GM19023 (cell line): ENCODE results near the gene CASTOR2.
"Not testable (repeated sequence)": the region's sequence is repeated elsewhere in the genome, so short reads cannot be mapped to it uniquely, and the experiment has no call there.

Experiments
- ATAC-seq: cut with Tn5 transposase; IDR thresholded peaks from one replicate; pipeline ENCODE4 v1.9.1; 2021; ENCODE audit warnings: mild to moderate bottlenecking, moderate library complexity; ENCODE audit not compliant: unreplicated experiment

Gene CASTOR2

DNA sequence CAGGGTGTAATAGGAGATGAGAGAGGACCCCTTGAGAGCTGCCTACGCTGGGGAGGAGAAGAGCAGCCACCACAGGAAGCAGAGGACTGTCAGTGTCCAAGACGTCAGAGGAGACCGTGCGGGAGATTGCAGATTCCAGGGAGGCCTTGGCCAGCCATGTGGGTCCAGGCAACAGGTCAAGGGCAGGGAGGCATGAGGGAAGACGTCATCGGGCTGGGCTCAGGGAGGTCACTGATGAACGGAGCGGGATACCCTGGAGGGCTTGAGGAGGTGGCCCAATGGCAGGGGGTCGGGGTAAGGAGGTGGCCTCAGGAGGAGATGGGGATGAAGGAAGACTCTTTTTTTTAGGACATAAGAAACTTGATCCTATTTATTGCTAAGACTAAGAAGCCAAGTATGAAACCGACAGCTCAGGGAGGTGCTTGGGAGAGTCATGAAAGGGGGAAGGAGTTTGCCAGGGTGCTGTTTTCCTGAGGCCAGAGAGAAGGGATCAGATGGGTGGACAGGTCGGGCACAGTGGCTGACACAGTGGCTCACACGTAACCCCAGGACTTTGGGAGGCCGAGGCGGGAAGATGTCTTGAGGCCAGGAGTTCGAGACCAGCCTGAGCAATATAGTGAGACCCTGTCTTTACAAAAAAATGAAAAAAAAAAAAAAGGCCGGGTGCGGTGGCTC, 30.5 kb downstream of the CASTOR2 start:
- not testable (repeated sequence) for ATAC-seq

GRCh38 chr7:74996361-74996760, 31.9 kb downstream of the CASTOR2 start:
- ATAC-seq, result not testable (repeated sequence)

- ATAC-seq, result not testable (repeated sequence)
Measured at GRCh38 chr7:74997811-74998210, 33.3 kb downstream of the CASTOR2 start.

GRCh38 chr7:75001356-75001755, 36.9 kb downstream of the CASTOR2 start:
- ATAC-seq, result not testable (repeated sequence)

DNA sequence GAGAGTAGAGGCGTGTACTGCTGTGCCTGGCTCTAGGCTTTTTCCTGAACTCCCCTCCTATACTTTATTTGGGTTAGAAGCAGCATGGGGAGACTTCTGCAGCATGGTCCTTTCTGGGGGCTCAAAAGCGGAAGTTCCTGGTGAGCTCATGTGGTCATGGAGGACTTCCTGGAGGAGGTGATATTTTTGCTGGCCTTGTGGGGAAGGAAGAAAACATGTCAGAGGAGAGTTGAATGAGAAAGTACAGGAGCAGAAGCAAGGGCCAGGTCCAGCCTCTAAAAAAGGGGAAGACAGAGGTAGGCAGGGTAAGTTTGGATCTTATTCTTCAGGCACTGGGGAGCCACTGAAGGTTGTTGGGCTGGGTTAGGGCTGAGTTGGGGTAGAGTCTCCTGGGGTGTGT, 45.5 kb downstream of the CASTOR2 start:
- ATAC-seq, result no peak

DNA sequence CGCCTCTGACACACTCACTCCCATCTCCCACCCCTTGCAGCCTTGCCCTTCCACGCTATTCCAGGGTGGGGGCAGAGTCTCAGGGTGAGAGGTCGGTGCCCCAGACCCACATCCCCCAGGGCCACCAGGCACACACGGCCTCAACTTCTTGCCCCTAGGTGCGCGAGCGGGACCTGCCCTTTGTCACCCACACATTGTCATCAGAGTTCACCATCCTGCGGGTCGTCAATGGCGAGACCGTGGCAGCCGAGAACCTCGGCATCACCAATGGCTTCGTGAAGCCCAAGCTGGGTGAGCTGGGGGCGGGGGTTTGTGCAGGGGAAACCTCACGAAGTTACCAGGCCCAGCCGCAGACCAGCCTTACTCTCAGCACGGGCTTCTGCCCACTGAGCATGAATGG, 53.3 kb downstream of the CASTOR2 start:
- no peak for ATAC-seq

GRCh38 chr7:75018570-75019364, 54.3 kb downstream of the CASTOR2 start:
- ATAC-seq, result no peak

DNA sequence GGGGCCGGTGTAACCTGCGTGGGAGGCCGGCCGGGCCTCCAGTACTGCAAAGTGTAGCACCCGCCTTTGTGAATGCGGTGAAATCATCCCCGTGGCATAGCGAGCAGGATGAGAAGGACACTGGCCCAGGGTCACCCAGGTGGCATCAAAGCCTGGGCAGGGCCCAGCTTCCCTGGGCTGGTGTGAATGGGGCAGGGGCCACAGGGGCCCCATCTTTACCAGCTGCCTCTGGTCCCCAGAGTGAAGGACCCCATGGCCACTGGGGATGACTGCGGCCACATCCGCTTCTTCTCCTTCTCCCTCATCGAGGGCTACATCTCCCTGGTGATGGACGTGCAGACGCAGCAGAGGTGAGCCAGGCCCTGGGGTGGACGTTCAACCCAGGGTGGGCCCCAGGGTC, 55.3 kb downstream of the CASTOR2 start:
- ATAC-seq, result no peak

- no peak for ATAC-seq
Measured at GRCh38 chr7:75024922-75025321, 60.4 kb downstream of the CASTOR2 start.

- ATAC-seq, result no peak
Measured at GRCh38 chr7:75028299-75028698, 63.8 kb downstream of the CASTOR2 start.

DNA sequence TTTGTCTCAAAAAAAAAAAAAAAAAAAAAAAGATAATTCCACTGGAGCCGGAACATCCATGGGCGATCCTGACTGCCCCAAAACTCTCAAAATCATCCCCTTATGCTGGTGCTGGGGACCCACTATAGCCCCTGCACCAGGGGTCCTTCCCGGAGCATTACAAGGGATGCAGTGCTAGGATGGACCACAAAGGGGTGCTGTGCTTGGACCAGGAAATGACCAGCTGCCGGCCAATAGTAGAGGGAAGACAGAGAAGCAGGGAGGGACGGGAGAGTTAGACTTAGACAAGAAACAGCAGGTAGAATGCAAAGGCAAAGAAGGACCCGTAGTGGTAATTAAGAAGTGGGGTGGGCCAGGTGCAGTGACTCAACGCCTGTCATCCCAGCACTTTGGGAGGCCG, 68.6 kb downstream of the CASTOR2 start:
- no peak for ATAC-seq

- ATAC-seq, result no peak
Measured at GRCh38 chr7:75033826-75034225, 69.3 kb downstream of the CASTOR2 start.

- ATAC-seq, result no peak
Measured at GRCh38 chr7:75038508-75038907, 74.0 kb downstream of the CASTOR2 start.

DNA sequence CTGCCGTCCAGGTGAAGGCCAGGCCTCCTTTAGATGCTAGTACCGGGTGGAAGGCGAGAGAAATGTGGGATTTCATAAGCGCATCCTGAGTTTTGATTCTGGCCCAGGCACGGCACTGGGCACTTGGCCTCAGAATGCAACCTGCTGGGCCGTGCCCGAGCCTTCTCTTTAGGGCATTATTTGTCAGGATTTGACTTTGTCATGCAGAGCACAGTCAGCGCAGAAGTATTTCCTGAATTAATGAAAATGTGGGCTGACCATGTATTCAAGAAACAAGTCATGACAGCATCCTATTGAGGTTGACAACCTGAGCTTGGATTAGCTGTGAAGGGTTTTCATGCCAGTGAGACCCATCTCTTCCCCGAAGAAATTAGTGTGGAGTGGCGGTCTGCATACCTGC, 74.7 kb downstream of the CASTOR2 start:
- ATAC-seq, result no peak

DNA sequence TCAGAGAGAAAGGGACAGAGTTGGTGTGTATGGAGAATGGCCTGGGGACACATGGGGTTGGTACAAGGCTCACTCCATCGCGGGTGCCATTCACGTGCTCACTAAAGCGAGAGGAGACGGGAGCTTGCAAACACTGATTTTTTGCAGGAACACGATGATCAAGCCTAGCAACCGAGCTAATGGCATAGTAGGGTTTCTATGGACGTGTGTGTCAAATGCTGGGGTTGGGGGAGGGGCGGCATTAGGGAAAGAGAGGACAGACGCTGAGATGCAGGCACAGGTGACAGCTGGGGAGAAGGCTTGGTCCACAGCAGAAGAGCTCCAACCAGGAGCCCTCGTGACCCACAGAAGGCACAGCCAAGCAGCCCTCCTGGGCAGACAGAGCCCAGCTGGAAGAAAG, 75.2 kb downstream of the CASTOR2 start:
- no peak for ATAC-seq

GRCh38 chr7:75040512-75040911, 76.0 kb downstream of the CASTOR2 start:
- ATAC-seq, result no peak

DNA sequence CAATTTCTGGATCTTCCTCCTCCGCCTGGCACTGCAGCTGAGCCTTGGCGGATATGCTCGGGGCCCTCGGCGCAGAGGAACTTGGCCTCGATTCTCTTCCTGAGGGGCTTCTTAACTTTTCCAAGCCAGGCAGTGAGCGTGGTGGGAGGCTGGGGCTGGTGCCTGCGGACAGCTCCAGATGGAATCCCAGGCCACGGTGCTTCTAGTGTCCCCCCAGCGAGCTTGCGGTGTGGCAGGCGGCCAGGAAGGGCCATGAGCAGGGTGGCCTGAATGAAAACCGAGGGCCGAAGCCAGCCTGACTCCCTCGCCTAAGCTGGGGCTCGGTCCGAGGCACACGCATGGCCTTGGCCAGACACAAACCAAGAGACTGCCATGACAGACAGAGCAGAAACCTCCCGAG, 77.8 kb downstream of the CASTOR2 start:
- no peak for ATAC-seq

GRCh38 chr7:75042831-75043703, 78.6 kb downstream of the CASTOR2 start:
- ATAC-seq, result no peak

GRCh38 chr7:75045881-75046280, 81.4 kb downstream of the CASTOR2 start:
- no peak for ATAC-seq

- ATAC-seq, result no peak
Measured at GRCh38 chr7:75048435-75049379, 84.2 kb downstream of the CASTOR2 start.
